Tibial nerve (tissue), 4 donors: ENCODE results near the gene PJA1. TPM values are rescaled to one million over a fixed set of nuclear protein-coding genes. Genes with fewer than 3 reads are reported as not detected.

Experiments used
- DNase-seq, 2 donors: peaks; one replicate each; pipeline ENCODE4 v3.0.0-alpha.2; 2019; ENCODE audit warnings: low spot score in 2 of 2
- H3K27ac ChIP-seq, 4 donors: fragments of 200-600 bp; sonication (generic) in 3 of 4; one replicate each; pipeline ENCODE4 v1.5.1; 2017 to 2019; ENCODE audit warnings: mild to moderate bottlenecking in 1 of 4
- H3K27me3 ChIP-seq, 2 donors: fragments of 200-600 bp; sonication (generic) in 1 of 2; one replicate each; pipeline versions ENCODE4 v1.5.1 to v1.6.0; 2017 to 2019
- H3K36me3 ChIP-seq, 3 donors: fragments of 200-600 bp; sonication (generic); one replicate each; pipeline ENCODE4 v1.5.1; 2018 to 2019
- H3K4me1 ChIP-seq, 4 donors: fragments of 200-600 bp; sonication (generic) in 3 of 4; one replicate each; pipeline ENCODE4 v1.5.1; 2017 to 2019
- H3K4me3 ChIP-seq, 4 donors: fragments of 200-600 bp; sonication (generic) in 3 of 4; one replicate each; pipeline ENCODE4 v1.5.1; 2017 to 2019; ENCODE audit warnings: mild to moderate bottlenecking in 1 of 4, moderate library complexity in 1 of 4
- H3K9me3 ChIP-seq, 4 donors: fragments of 200-600 bp; sonication (generic) in 3 of 4; one replicate each; pipeline ENCODE4 v1.5.1; 2017 to 2019
- CTCF ChIP-seq, 5 experiments: fragments of 200-600 bp in 3 of 5; fragments of 450-650 bp in 2 of 5; sonication (generic) in 3 of 5; IDR thresholded peaks; one replicate each; pipeline ENCODE4 v1.5.1; 2016 to 2019; ENCODE audit warnings: antibody characterized with exemption in 5 of 5, mild to moderate bottlenecking in 3 of 5, moderate library complexity in 2 of 5
- EP300 ChIP-seq, 2 donors: sonication (generic); formaldehyde crosslinking; IDR thresholded peaks; one replicate each; pipeline ENCODE4 v1.6.1; 2017; ENCODE audit warnings: antibody characterized with exemption in 2 of 2, mild to moderate bottlenecking in 1 of 2
- POLR2A ChIP-seq, 2 donors: fragments of 450-650 bp; IDR thresholded peaks; one replicate each; pipeline ENCODE4 v1.6.1; 2017; ENCODE audit warnings: antibody characterized with exemption in 2 of 2, mild to moderate bottlenecking in 2 of 2, moderate library complexity in 2 of 2
- WGBS, 2 donors: methylation state at CpG; one replicate each; pipeline ENCODE4 v1.1.5; 2018; 5-methylcytosine and 5-hydroxymethylcytosine counted together
- total RNA-seq, 4 donors: library from RNA; depleted of rRNA; stranded (reverse); fragments of >200 nt; gene quantifications; one replicate each; pipeline ENCODE4 v1.1.0, GENCODE V29; 2016

Gene PJA1
- total RNA-seq, 4 donors from 2014 or later, result 22.8 to 45.0 (median 32.7) TPM

- H3K27me3 ChIP-seq, result peaks cover 0 to 19% of the 10 kb centered on the region in 2 donors
- H3K4me3 ChIP-seq, result no peak overlapping the region
- H3K36me3 ChIP-seq, result no peaks in the 10 kb centered on the region
- H3K27ac ChIP-seq, result no peak overlapping the region
- TF ChIP-seq EP300 (IDR thresholded peaks at IDR 0.05) (no peak), CTCF (IDR thresholded peaks at IDR 0.05) (no peak), POLR2A (IDR thresholded peaks at IDR 0.05) (no peak)
- no peak for DNase-seq
- no peaks in the 10 kb centered on the region for H3K4me1 ChIP-seq
- 51 to 71% methylated on average over 3 to 4 of the region's 4 CpGs for WGBS, 2 donors
- no peaks in the 10 kb centered on the region for H3K9me3 ChIP-seq
Measured at GRCh38 chrX:69182818-69183380, 17.6 kb upstream of the PJA1 start.

- 60 to 93% methylated on average over 5 to 12 of the region's 12 CpGs for WGBS, 2 donors
- Histone ChIP-seq H3K27me3 (peaks cover 0 to 4% of the 10 kb centered on the region in 2 donors), H3K36me3 (no peaks in the 10 kb centered on the region), H3K4me1 (no peaks in the 10 kb centered on the region), H3K4me3 (no peak overlapping the region), H3K9me3 (no peaks in the 10 kb centered on the region), H3K27ac (no peak overlapping the region)
- TF ChIP-seq EP300 (IDR thresholded peaks at IDR 0.05) (no peak), CTCF (IDR thresholded peaks at IDR 0.05) (no peak), POLR2A (IDR thresholded peaks at IDR 0.05) (no peak)
- DNase-seq, result no peak
Measured at GRCh38 chrX:69179380-69179911, 14.2 kb upstream of the PJA1 start.

GRCh38 chrX:69178592-69178991, 13.3 kb upstream of the PJA1 start:
- TF ChIP-seq CTCF (IDR thresholded peaks at IDR 0.05) (no peak), POLR2A (IDR thresholded peaks at IDR 0.05) (no peak), EP300 (IDR thresholded peaks at IDR 0.05) (no peak)
- H3K9me3 ChIP-seq, result no peaks in the 10 kb centered on the region
- no peak for DNase-seq
- H3K36me3 ChIP-seq, result no peaks in the 10 kb centered on the region
- WGBS, 2 donors, result 72 to 100% methylated on average over 1 to 3 of the region's 3 CpGs
- peaks cover 0 to 4% of the 10 kb centered on the region in 2 donors for H3K27me3 ChIP-seq
- H3K4me3 ChIP-seq, result no peak overlapping the region
- no peaks in the 10 kb centered on the region for H3K4me1 ChIP-seq
- H3K27ac ChIP-seq, result no peak overlapping the region

GRCh38 chrX:69177511-69178162, 12.4 kb upstream of the PJA1 start:
- DNase-seq, result no peak
- H3K27ac ChIP-seq, result no peak overlapping the region
- 91% methylated on average over 4 of the region's 4 CpGs; no CpG with 5 or more reads in 1 of the 2 donors for WGBS, 2 donors
- H3K9me3 ChIP-seq, result no peaks in the 10 kb centered on the region
- no peaks in the 10 kb centered on the region for H3K4me1 ChIP-seq
- no peak overlapping the region for H3K4me3 ChIP-seq
- H3K27me3 ChIP-seq, result peaks cover 0 to 4% of the 10 kb centered on the region in 2 donors
- H3K36me3 ChIP-seq, result no peaks in the 10 kb centered on the region
- no peak for TF ChIP-seq CTCF (IDR thresholded peaks at IDR 0.05)
- no peak for TF ChIP-seq POLR2A (IDR thresholded peaks at IDR 0.05)
- no peak for TF ChIP-seq EP300 (IDR thresholded peaks at IDR 0.05)

- Histone ChIP-seq H3K4me3 (no peak overlapping the region), H3K4me1 (no peaks in the 10 kb centered on the region), H3K27ac (no peak overlapping the region), H3K9me3 (no peaks in the 10 kb centered on the region), H3K36me3 (no peaks in the 10 kb centered on the region), H3K27me3 (peaks cover 0 to 4% of the 10 kb centered on the region in 2 donors)
- 44 to 55% methylated on average over 3 of the region's 3 CpGs for WGBS, 2 donors
- TF ChIP-seq EP300 (IDR thresholded peaks at IDR 0.05) (no peak), POLR2A (IDR thresholded peaks at IDR 0.05) (no peak), CTCF (IDR thresholded peaks at IDR 0.05) (no peak)
- DNase-seq, result no peak
Measured at GRCh38 chrX:69176053-69176452, 10.8 kb upstream of the PJA1 start.
